H1 (cell line): ENCODE measurements around the gene CACNA1G. TPM values are rescaled to one million over a fixed set of nuclear protein-coding genes. Genes with fewer than 3 reads are reported as not detected.

ENCODE experiments used
- BRCA1 ChIP-seq: IDR thresholded peaks from 2 replicates; pipeline ENCODE4 v1.6.1; 2012; ENCODE audit warnings: low read depth, low read length, improper control_type of control experiment
- CBX8 ChIP-seq: fragments of 300-800, 300-1000 bp; sonication (generic); IDR thresholded peaks from 2 replicates; pipeline ENCODE4 v1.7.1; 2016; ENCODE audit warnings: low read depth, low read length, borderline replicate concordance
- E2F6 ChIP-seq: IDR thresholded peaks from 2 replicates; pipeline ENCODE4 v1.6.1; 2012; ENCODE audit warnings: inconsistent platforms
- FOSL1 ChIP-seq: IDR thresholded peaks from 2 replicates; pipeline ENCODE4 v1.6.1; 2011; ENCODE audit warnings: mild to moderate bottlenecking, low read depth, low read length, moderate library complexity; ENCODE audit not compliant: insufficient read depth
- GTF2F1 ChIP-seq: IDR thresholded peaks from 2 replicates; pipeline ENCODE4 v1.6.1; 2012; ENCODE audit warnings: low read depth, low read length, improper control_type of control experiment, borderline replicate concordance
- NANOG ChIP-seq: IDR thresholded peaks from 2 replicates; pipeline ENCODE4 v1.6.1; 2011; ENCODE audit warnings: low read length, low read depth, mild to moderate bottlenecking, inconsistent platforms; ENCODE audit not compliant: insufficient read depth, poor library complexity, severe bottlenecking
- NRF1 ChIP-seq: IDR thresholded peaks from 2 replicates; pipeline ENCODE4 v1.6.1; 2011; ENCODE audit warnings: mild to moderate bottlenecking, low read depth, low read length, improper control_type of control experiment
- POU5F1 ChIP-seq: IDR thresholded peaks from 2 replicates; pipeline ENCODE4 v1.6.1; 2011; ENCODE audit warnings: low read depth, mild to moderate bottlenecking, low read length, moderate library complexity
- TEAD4 ChIP-seq: IDR thresholded peaks from 2 replicates; pipeline ENCODE4 v1.6.1; 2012; ENCODE audit warnings: low read depth, low read length, inconsistent platforms, mixed read lengths
- polyA plus RNA-seq, 7 experiments: library from polyadenylated mRNA; depleted of rRNA in 3 of 7; stranded (reverse) in 5 of 7; unstranded in 2 of 7; fragments of >200 nt in 5 of 7; fragments of 200-250 nt in 2 of 7; gene quantifications; 1 replicate in 5 of 7; 2 replicates in 1 of 7; 4 replicates in 1 of 7; pipeline versions ENCODE4 v1.2.1 to v1.2.3, GENCODE V29; 2011 to 2013; ENCODE audit warnings: missing spikeins in 2 of 7, mixed read lengths in 2 of 7
- total RNA-seq: library from RNA; stranded (reverse); fragmentation: NEBNext Ultra II Directional; extraction: Animal tissue kit (Norgen Biotek cat#: 25700); gene quantifications from 2 replicates; pipeline ENCODE4 v1.2.1, GENCODE V29; 2021

CACNA1G gene
- total and polyA plus RNA-seq, 2 of the 8 experiments (the other 6 are each of a cell fraction or from before 2014, with no cell fraction given) = 2.9 to 4.9 TPM

- TF ChIP-seq FOSL1 (no peak), GTF2F1 (no peak), NANOG (no peak), E2F6 (no peak), CBX8 (no peak), BRCA1 (no peak), POU5F1 (no peak), TEAD4 (no peak), NRF1 (no peak)
Observed at GRCh38 chr17:50668025-50668837, 107.7 kb downstream of the CACNA1G start (continued).
